PFSK-1 (cell line): ENCODE results near the gene C16orf87.

Experiments
- FOXP2 ChIP-seq: optimal IDR thresholded peaks from 2 replicates; pipeline ENCODE3; 2011; ENCODE audit warnings: borderline replicate concordance, control low read depth, inconsistent platforms; ENCODE audit not compliant: insufficient read depth; ENCODE audit errors: extremely low read length, extremely low read depth
- POLR2AphosphoS5 ChIP-seq: IDR thresholded peaks from 2 replicates; pipeline ENCODE4 v1.6.1; 2012; ENCODE audit warnings: low read depth, mild to moderate bottlenecking, control low read depth, low read length, moderate library complexity
- REST ChIP-seq, 2 experiments: IDR thresholded peaks; 2 replicates each; pipeline versions ENCODE4 v1.6.1 to v1.8.0; 2011 to 2012; ENCODE audit warnings: low read depth in 2 of 2, low read length in 2 of 2, control low read depth in 1 of 2, inconsistent platforms in 1 of 2, mild to moderate bottlenecking in 1 of 2, moderate library complexity in 1 of 2; ENCODE audit not compliant: insufficient read depth in 1 of 2
- SIN3A ChIP-seq: IDR thresholded peaks from 2 replicates; pipeline ENCODE4 v1.6.1; 2012; ENCODE audit warnings: mild to moderate bottlenecking, low read length, moderate library complexity, borderline replicate concordance; ENCODE audit not compliant: insufficient read depth
- TAF1 ChIP-seq: IDR thresholded peaks from 2 replicates; pipeline ENCODE4 v1.6.1; 2012; ENCODE audit warnings: low read length, control low read depth, borderline replicate concordance; ENCODE audit not compliant: insufficient read depth

The C16orf87 gene

GRCh38 chr16:46839986-46840443 is 9.0 kb upstream of the C16orf87 start:
- no peak for TF ChIP-seq POLR2AphosphoS5
- no peak for TF ChIP-seq TAF1
- no peak for TF ChIP-seq REST (IDR thresholded peaks at IDR 0.05; ENCODE audit: insufficient read depth in 1 of 2, low read depth in 2 of 2, low read length in 2 of 2)
- TF ChIP-seq SIN3A: no peak
- no peak for TF ChIP-seq FOXP2

GRCh38 chr16:46836534-46837530 is 5.9 kb upstream of the C16orf87 start:
- TF ChIP-seq SIN3A: no peak
- no peak for TF ChIP-seq REST (IDR thresholded peaks at IDR 0.05; ENCODE audit: insufficient read depth in 1 of 2, low read depth in 2 of 2, low read length in 2 of 2)
- TF ChIP-seq POLR2AphosphoS5: no peak
- TF ChIP-seq FOXP2: no peak
- no peak for TF ChIP-seq TAF1

GRCh38 chr16:46833460-46833800 is 2.5 kb upstream of the C16orf87 start:
- TF ChIP-seq SIN3A (no peak), TAF1 (no peak), POLR2AphosphoS5 (no peak), REST (IDR thresholded peaks at IDR 0.05; ENCODE audit: insufficient read depth in 1 of 2, low read depth in 2 of 2, low read length in 2 of 2) (no peak), FOXP2 (no peak)

- TF ChIP-seq FOXP2 (no peak), TAF1 (no peak), REST (IDR thresholded peaks at IDR 0.05; ENCODE audit: insufficient read depth in 1 of 2, low read depth in 2 of 2, low read length in 2 of 2) (no peak), POLR2AphosphoS5 (no peak), SIN3A (no peak)
Observed at GRCh38 chr16:46832757-46833459, 1.9 kb upstream of the C16orf87 start.
